SK-N-SH (cell line): Measurements from ENCODE around the gene MLLT1. TPM values are rescaled to one million over a fixed set of nuclear protein-coding genes. Genes with fewer than 3 reads are reported as not detected.
A peak's percentile ranks its signal among the peaks of the same experiment; 100 is the strongest.

Experiments used
- CTCF ChIA-PET: fragments of 300-600, 350-600 bp; formaldehyde crosslinking; extraction: SDS; loops from one replicate; lab custom pipeline; 2021; lab: Yijun Ruan, JAX
- POLR2A ChIA-PET: fragments of 350-600 bp; sonication (Branson Sonifier 250); formaldehyde crosslinking; extraction: SDS; loops from one replicate; lab custom pipeline; 2020; ENCODE audit warnings: antibody characterized with exemption, inconsistent platforms; lab: Yijun Ruan, JAX
- DNase-seq: peaks from one replicate; pipeline ENCODE4 v3.0.0; 2012
- H2AFZ ChIP-seq: fragments of 200-600 bp; sonication (generic); 2 replicates; pipeline ENCODE4 v1.8.1; 2016; ENCODE audit warnings: antibody characterized with exemption, mild to moderate bottlenecking, low read depth
- H3F3A ChIP-seq: fragments of 200-600 bp; sonication (generic); replicated peaks from 2 replicates; pipeline ENCODE3; 2016; ENCODE audit warnings: antibody characterized with exemption, mild to moderate bottlenecking; ENCODE audit not compliant: insufficient read depth
- H3K27ac ChIP-seq, 2 experiments: fragments of 200-500 bp in 1 of 2; fragments of 200-600 bp in 1 of 2; sonication (Bioruptor generic) in 1 of 2; sonication (generic), shearing (Covaris generic) in 1 of 2; 2 replicates each; pipeline versions ENCODE4 v1.5.1 to v1.6.1; 2014 to 2016; ENCODE audit warnings: low read depth in 2 of 2, inconsistent platforms in 1 of 2, low read length in 1 of 2, mild to moderate bottlenecking in 1 of 2, mixed read lengths in 1 of 2
- H3K27me3 ChIP-seq: fragments of 200-600 bp; sonication (generic), shearing (Covaris generic); 2 replicates; pipeline ENCODE4 v1.6.1; 2016; ENCODE audit warnings: mixed run types; ENCODE audit not compliant: insufficient read depth
- H3K36me3 ChIP-seq, 2 experiments: fragments of 200-500 bp in 1 of 2; fragments of 200-600 bp in 1 of 2; sonication (Bioruptor generic) in 1 of 2; sonication (generic) in 1 of 2; replicated peaks in 1 of 2; 2 replicates each; pipeline versions ENCODE3 to v1.5.1; 2014 to 2016; ENCODE audit warnings: low read length in 1 of 2, mild to moderate bottlenecking in 1 of 2; ENCODE audit not compliant: insufficient read depth in 2 of 2, control insufficient read depth in 1 of 2
- H3K4me1 ChIP-seq, 2 experiments: fragments of 200-500 bp in 1 of 2; fragments of 200-600 bp in 1 of 2; sonication (Bioruptor generic) in 1 of 2; sonication (generic), shearing (Covaris generic) in 1 of 2; 2 replicates each; pipeline versions ENCODE4 v1.5.1 to v1.6.1; 2014 to 2016; ENCODE audit warnings: low read depth in 1 of 2, low read length in 1 of 2, mixed run types in 1 of 2; ENCODE audit not compliant: insufficient read depth in 2 of 2, control insufficient read depth in 1 of 2
- H3K4me2 ChIP-seq: fragments of 200-600 bp; sonication (generic), shearing (Covaris generic); 2 replicates; pipeline ENCODE4 v1.6.1; 2017; ENCODE audit warnings: mixed run types
- H3K4me3 ChIP-seq, 2 experiments: fragments of 200-500 bp in 1 of 2; fragments of 200-600 bp in 1 of 2; sonication (Bioruptor generic) in 1 of 2; sonication (generic), shearing (Covaris generic) in 1 of 2; 2 replicates each; pipeline versions ENCODE4 v1.5.1 to v1.8.1; 2014 to 2016; ENCODE audit warnings: low read depth in 2 of 2, inconsistent platforms in 1 of 2, low read length in 1 of 2, mild to moderate bottlenecking in 1 of 2, mixed read lengths in 1 of 2, moderate library complexity in 1 of 2
- H3K79me2 ChIP-seq: fragments of 200-600 bp; sonication (generic); 2 replicates; pipeline ENCODE4 v1.8.1; 2017; ENCODE audit warnings: mild to moderate bottlenecking; ENCODE audit not compliant: insufficient read depth
- H3K9ac ChIP-seq: fragments of 200-600 bp; sonication (generic); 2 replicates; pipeline ENCODE4 v1.6.1; 2017; ENCODE audit warnings: mixed run types
- H3K9me2 ChIP-seq: fragments of 200-600 bp; sonication (generic); 2 replicates; pipeline ENCODE4 v1.6.1; 2017; ENCODE audit warnings: mixed run types
- H3K9me3 ChIP-seq: fragments of 200-600 bp; sonication (generic); 2 replicates; pipeline ENCODE4 v1.6.1; 2017; ENCODE audit warnings: mixed run types, mild to moderate bottlenecking, moderate library complexity
- H4K20me1 ChIP-seq: fragments of 200-600 bp; sonication (generic); 2 replicates; pipeline ENCODE4 v1.6.1; 2017; ENCODE audit warnings: mild to moderate bottlenecking, mixed run types; ENCODE audit not compliant: insufficient read depth
- CTCF ChIP-seq: fragments of 200-600 bp; sonication (generic); IDR thresholded peaks from 2 replicates; pipeline ENCODE4 v1.6.1; 2017; ENCODE audit warnings: antibody characterized with exemption, mild to moderate bottlenecking, moderate library complexity
- EP300 ChIP-seq, 2 experiments: IDR thresholded peaks; 2 replicates each; pipeline versions ENCODE4 v1.4.0 to v1.6.1; 2012; ENCODE audit warnings: borderline replicate concordance in 1 of 2, low read depth in 1 of 2, low read length in 1 of 2
- FOSL2 ChIP-seq: IDR thresholded peaks from 2 replicates; pipeline ENCODE4 v1.4.0; 2012; ENCODE audit warnings: low read depth, mild to moderate bottlenecking, moderate library complexity, borderline replicate concordance
- FOXJ3 ChIP-seq: sonication (generic); formaldehyde crosslinking; IDR thresholded peaks from 2 replicates; pipeline ENCODE4 v1.5.1; 2020; ENCODE audit warnings: mild to moderate bottlenecking, missing genetic modification reagents
- GABPA ChIP-seq: IDR thresholded peaks from 2 replicates; pipeline ENCODE4 v1.4.0; 2012; ENCODE audit warnings: low read depth, mild to moderate bottlenecking
- JUND ChIP-seq: IDR thresholded peaks from 2 replicates; pipeline ENCODE4 v1.4.0; 2012
- MAX ChIP-seq: IDR thresholded peaks from 2 replicates; pipeline ENCODE4 v1.4.0; 2012; ENCODE audit warnings: low read depth
- MEF2A ChIP-seq: IDR thresholded peaks from 2 replicates; pipeline ENCODE4 v1.4.0; 2012; ENCODE audit warnings: low read depth, borderline replicate concordance
- MXI1 ChIP-seq: IDR thresholded peaks from 2 replicates; pipeline ENCODE4 v1.6.1; 2012; ENCODE audit warnings: mild to moderate bottlenecking, low read depth, low read length, improper control_type of control experiment
- NFIC ChIP-seq: IDR thresholded peaks from 2 replicates; pipeline ENCODE4 v1.4.0; 2012; ENCODE audit warnings: borderline replicate concordance
- NRF1 ChIP-seq: IDR thresholded peaks from 2 replicates; pipeline ENCODE4 v1.6.1; 2012; ENCODE audit warnings: low read depth, mild to moderate bottlenecking, low read length
- RAD21 ChIP-seq: IDR thresholded peaks from 2 replicates; pipeline ENCODE4 v1.6.1; 2012; ENCODE audit warnings: mild to moderate bottlenecking, low read length
- RFX5 ChIP-seq: IDR thresholded peaks from 2 replicates; pipeline ENCODE4 v1.6.1; 2012; ENCODE audit warnings: mild to moderate bottlenecking, improper control_type of control experiment, low read length
- RXRA ChIP-seq: IDR thresholded peaks from 2 replicates; pipeline ENCODE4 v1.4.0; 2012; ENCODE audit warnings: low read depth, mild to moderate bottlenecking, borderline replicate concordance
- SIN3A ChIP-seq: IDR thresholded peaks from 2 replicates; pipeline ENCODE4 v1.6.1; 2012; ENCODE audit warnings: low read depth, mild to moderate bottlenecking, low read length, moderate library complexity, borderline replicate concordance
- SMC3 ChIP-seq: IDR thresholded peaks from 2 replicates; pipeline ENCODE4 v1.6.1; 2012; ENCODE audit warnings: low read depth, low read length, improper control_type of control experiment
- TCF12 ChIP-seq: IDR thresholded peaks from 2 replicates; pipeline ENCODE4 v1.4.0; 2012
- USF2 ChIP-seq: fragments of 150-350 bp; IDR thresholded peaks from 2 replicates; pipeline ENCODE4 v1.6.1; 2017; ENCODE audit warnings: antibody characterized with exemption, low read length, low read depth, borderline replicate concordance
- WGBS: methylation state at CpG from one replicate; pipeline ENCODE4 v1.1.6; 2017; ENCODE audit warnings: low lambda C conversion rate; 5-methylcytosine and 5-hydroxymethylcytosine counted together
- polyA plus RNA-seq, 3 experiments: library from polyadenylated mRNA; depleted of rRNA; stranded (reverse); fragments of >200 nt; gene quantifications; 2 replicates each; pipeline ENCODE4 v1.2.3, GENCODE V29; 2012

Gene MLLT1
- polyA plus RNA-seq, 1 of the 3 experiments (the other 2 are of a cell fraction), result 19.0 TPM

- no peak for TF ChIP-seq RXRA
- TF ChIP-seq GABPA, result no peak
- no peak for TF ChIP-seq CTCF
- no peak for TF ChIP-seq EP300 (IDR thresholded peaks at IDR 0.05; ENCODE audit: borderline replicate concordance in 1 of 2, low read depth in 1 of 2, low read length in 1 of 2)
- TF ChIP-seq TCF12, result no peak
- no peak for TF ChIP-seq SMC3
- no peak for TF ChIP-seq NFIC
- TF ChIP-seq MAX, result no peak
- no peak for TF ChIP-seq RFX5
- no peak for TF ChIP-seq MXI1
- no peak for TF ChIP-seq FOXJ3 (CRISPR knock-in tag)
- TF ChIP-seq FOSL2, result no peak
- TF ChIP-seq USF2, result no peak
- no peak for TF ChIP-seq JUND
- TF ChIP-seq RAD21, result no peak
- no peak for TF ChIP-seq NRF1
- TF ChIP-seq SIN3A, result no peak
- TF ChIP-seq MEF2A, result no peak
- H3K27ac ChIP-seq, result peak overlapping the region in 1 of 2 experiments; percentile 99; a peak in 2 of 4 replicates
- H3K27me3 ChIP-seq, result no peaks in the 10 kb centered on the region
- H3K9me2 ChIP-seq, result no peaks in the 10 kb centered on the region
- peaks cover 18% of the 10 kb centered on the region for H3F3A ChIP-seq
- H4K20me1 ChIP-seq, result peaks cover 76% of the 10 kb centered on the region
- H3K36me3 ChIP-seq, result peaks cover 4 to 5% of the 10 kb centered on the region in 2 experiments
- peaks cover 74% of the 10 kb centered on the region for H3K79me2 ChIP-seq
- H3K9ac ChIP-seq, result no peak overlapping the region
- ChIA-PET CTCF (interaction anchor here (3.3 to 3.8 kb wide), 2 partner anchors 16 to 58 kb away, joined by 16 to 24 read pairs; no protein-coding TSS in a partner anchor), POLR2A (no interaction called here)
- no peaks in the 10 kb centered on the region for H3K9me3 ChIP-seq
- no peak overlapping the region for H2AFZ ChIP-seq
- peak; percentile 47 for DNase-seq
- H3K4me3 ChIP-seq, result no peak overlapping the region
- peaks cover 41 to 74% of the 10 kb centered on the region in 2 experiments for H3K4me1 ChIP-seq
- 75% methylated on average over 12 of the region's 12 CpGs for WGBS
- H3K4me2 ChIP-seq, result peak overlapping the region; percentile 28; the same call in 1 of the 2 replicates
These were observed 3.3 kb downstream of the MLLT1 start for GRCh38 chr19:6276447-6276846.
